ENCODE measurements around the gene PACS2.

DNA sequence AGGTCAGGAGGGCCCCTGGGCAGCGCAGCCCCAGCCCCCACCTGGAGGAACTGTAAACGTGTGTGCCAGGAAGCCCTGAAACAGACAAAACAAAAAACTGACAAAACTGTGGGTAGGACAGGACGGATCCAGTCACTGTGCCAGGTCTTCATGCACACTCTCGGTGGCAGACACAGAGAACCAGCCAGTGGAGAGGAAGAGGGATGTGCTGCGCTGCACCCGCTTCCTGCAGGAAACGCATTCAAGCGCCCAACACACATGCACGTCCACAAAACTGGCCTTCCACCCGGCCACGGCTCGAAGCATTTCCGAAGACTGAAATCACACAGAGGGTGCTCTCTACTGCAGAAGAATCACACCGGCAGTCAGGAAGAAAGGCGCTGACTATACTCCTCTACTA lies 30.6 kb upstream of the PACS2 start:
- TF ChIP-seq, protein P1, sequence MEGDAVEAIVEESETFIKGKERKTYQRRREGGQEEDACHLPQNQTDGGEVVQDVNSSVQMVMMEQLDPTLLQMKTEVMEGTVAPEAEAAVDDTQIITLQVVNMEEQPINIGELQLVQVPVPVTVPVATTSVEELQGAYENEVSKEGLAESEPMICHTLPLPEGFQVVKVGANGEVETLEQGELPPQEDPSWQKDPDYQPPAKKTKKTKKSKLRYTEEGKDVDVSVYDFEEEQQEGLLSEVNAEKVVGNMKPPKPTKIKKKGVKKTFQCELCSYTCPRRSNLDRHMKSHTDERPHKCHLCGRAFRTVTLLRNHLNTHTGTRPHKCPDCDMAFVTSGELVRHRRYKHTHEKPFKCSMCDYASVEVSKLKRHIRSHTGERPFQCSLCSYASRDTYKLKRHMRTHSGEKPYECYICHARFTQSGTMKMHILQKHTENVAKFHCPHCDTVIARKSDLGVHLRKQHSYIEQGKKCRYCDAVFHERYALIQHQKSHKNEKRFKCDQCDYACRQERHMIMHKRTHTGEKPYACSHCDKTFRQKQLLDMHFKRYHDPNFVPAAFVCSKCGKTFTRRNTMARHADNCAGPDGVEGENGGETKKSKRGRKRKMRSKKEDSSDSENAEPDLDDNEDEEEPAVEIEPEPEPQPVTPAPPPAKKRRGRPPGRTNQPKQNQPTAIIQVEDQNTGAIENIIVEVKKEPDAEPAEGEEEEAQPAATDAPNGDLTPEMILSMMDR (IDR thresholded peaks at IDR 0.05; ENCODE audit: extremely low read depth in 1 of 2, insufficient read depth in 1 of 2, low read depth in 1 of 2, low read length in 2 of 2): no peak
- TF ChIP-seq FOS (IDR thresholded peaks at IDR 0.05; ENCODE audit: borderline replicate concordance, insufficient read depth, low read length): no peak
- no peak for TF ChIP-seq JUN (IDR thresholded peaks at IDR 0.05; ENCODE audit: borderline replicate concordance, insufficient read depth, insufficient read length, low read depth)
- TF ChIP-seq POLR2A (IDR thresholded peaks at IDR 0.05; ENCODE audit: low read depth, low read length): no peak
- no peak for TF ChIP-seq EZH2 (IDR thresholded peaks at IDR 0.05; ENCODE audit: borderline replicate concordance, low read depth, low read length, severe bottlenecking)
- TF ChIP-seq POLR2AphosphoS5 (IDR thresholded peaks at IDR 0.05; ENCODE audit: insufficient read depth, low read depth, low read length): no peak
- no peak for TF ChIP-seq GATA2 (IDR thresholded peaks at IDR 0.05; ENCODE audit: insufficient read depth, insufficient read length, low read depth, low read length)
